ENCODE data around the gene RALB. TPM values are rescaled to one million over a fixed set of nuclear protein-coding genes. Genes with fewer than 3 reads are reported as not detected.
"Not testable (repeated sequence)": the region's sequence is repeated elsewhere in the genome, so short reads cannot be mapped to it uniquely, and the experiment has no call there.

The RALB gene
- total RNA-seq, 1 donor from 2014 or later = 21.7 TPM

DNA sequence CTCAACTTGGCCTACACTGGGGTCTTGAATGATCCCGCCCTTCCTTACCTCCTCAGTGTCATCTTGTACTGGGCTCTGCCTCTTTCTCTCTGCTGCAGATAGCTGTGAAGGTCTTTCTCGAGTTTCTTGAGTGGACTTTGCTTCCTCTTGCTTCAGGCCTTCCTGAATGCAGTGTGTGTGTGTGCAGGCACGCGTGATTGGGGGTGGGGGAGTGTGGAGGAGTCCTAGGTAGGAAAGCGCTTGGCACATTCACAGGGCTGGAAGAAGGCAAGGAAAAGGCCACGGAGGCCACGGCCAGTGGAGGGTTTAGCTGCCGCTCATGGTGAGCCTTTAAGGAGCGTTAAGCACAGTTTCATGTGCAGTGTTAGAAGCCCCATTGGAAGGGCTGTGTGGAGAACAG, 5.5 kb downstream of the RALB start:
- no peaks in the 10 kb centered on the region for H3K27me3 ChIP-seq
- intact Hi-C loops (cut with DNase I) = loop anchor here (10.0 kb wide), 2 partner anchors 427 to 1387 kb away; partner anchors contain the start of gene CLASP1
- no peak overlapping the region for H3K4me3 ChIP-seq
- TF ChIP-seq, protein P1, sequence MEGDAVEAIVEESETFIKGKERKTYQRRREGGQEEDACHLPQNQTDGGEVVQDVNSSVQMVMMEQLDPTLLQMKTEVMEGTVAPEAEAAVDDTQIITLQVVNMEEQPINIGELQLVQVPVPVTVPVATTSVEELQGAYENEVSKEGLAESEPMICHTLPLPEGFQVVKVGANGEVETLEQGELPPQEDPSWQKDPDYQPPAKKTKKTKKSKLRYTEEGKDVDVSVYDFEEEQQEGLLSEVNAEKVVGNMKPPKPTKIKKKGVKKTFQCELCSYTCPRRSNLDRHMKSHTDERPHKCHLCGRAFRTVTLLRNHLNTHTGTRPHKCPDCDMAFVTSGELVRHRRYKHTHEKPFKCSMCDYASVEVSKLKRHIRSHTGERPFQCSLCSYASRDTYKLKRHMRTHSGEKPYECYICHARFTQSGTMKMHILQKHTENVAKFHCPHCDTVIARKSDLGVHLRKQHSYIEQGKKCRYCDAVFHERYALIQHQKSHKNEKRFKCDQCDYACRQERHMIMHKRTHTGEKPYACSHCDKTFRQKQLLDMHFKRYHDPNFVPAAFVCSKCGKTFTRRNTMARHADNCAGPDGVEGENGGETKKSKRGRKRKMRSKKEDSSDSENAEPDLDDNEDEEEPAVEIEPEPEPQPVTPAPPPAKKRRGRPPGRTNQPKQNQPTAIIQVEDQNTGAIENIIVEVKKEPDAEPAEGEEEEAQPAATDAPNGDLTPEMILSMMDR (IDR thresholded peaks at IDR 0.05) = no peak
- no peak for DNase-seq (ENCODE audit: low spot score in 2 of 2)
- H3K4me1 ChIP-seq = peaks cover 0 to 3% of the 10 kb centered on the region in 2 donors
- no peaks in the 10 kb centered on the region for H3K9me3 ChIP-seq
- no peak overlapping the region for H3K27ac ChIP-seq
- no peaks in the 10 kb centered on the region for H3K36me3 ChIP-seq

DNA sequence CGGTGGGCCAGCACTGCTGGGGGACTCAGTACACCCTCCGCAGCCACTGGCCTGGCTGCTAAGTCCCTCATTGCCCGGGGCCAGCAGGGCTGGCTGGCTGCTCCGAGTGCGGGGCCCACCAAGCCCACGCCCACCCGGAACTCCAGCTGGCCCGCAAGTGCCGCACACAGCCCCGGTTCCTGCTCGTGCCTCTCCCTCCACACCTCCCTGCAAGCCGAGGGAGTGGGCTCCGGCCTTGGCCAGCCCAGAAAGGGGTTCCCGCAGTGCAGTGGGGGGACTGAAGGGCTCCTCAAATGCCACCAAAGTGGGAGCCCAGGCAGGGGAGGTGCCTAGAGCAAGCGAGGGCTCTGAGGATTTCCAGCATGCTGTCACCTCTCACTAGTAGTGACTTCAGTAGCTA, 7.3 kb downstream of the RALB start:
- not testable (repeated sequence) for H3K9me3 ChIP-seq; H3K4me3 ChIP-seq; H3K27ac ChIP-seq; DNase-seq (ENCODE audit: low spot score in 2 of 2); H3K27me3 ChIP-seq; H3K36me3 ChIP-seq; H3K4me1 ChIP-seq
- intact Hi-C loops (cut with DNase I) = loop anchor here (10.0 kb wide), 2 partner anchors 425 to 1385 kb away; partner anchors contain the start of gene CLASP1

DNA sequence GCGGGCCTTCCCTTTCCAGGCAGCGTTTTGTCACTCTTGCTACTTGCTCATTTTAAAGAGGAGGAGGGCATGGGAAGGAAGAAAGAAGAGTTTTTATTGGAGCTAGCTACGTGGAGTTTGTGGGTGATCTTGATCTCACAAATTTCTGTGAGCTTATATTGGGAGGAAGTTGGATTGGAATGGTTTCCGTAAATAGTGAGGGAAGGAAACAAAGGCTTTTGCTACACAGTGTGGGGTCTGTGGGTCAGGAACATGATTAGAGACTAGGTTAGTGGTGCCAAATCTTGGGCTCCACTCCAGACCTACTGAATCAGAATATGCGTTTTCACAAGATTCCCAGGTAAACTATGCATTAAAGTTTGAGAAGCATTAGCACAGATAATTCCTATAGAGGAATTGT, 8.1 kb downstream of the RALB start:
- H3K9me3 ChIP-seq = no peaks in the 10 kb centered on the region
- intact Hi-C loops (cut with DNase I) = no loop called here
- no peak for DNase-seq (ENCODE audit: low spot score in 2 of 2)
- no peaks in the 10 kb centered on the region for H3K36me3 ChIP-seq
- H3K27ac ChIP-seq = no peak overlapping the region
- peaks cover 0 to 3% of the 10 kb centered on the region in 2 donors for H3K4me1 ChIP-seq
- H3K27me3 ChIP-seq = no peaks in the 10 kb centered on the region
- H3K4me3 ChIP-seq = no peak overlapping the region
- TF ChIP-seq, protein P1 (IDR thresholded peaks at IDR 0.05) = no peak

DNA sequence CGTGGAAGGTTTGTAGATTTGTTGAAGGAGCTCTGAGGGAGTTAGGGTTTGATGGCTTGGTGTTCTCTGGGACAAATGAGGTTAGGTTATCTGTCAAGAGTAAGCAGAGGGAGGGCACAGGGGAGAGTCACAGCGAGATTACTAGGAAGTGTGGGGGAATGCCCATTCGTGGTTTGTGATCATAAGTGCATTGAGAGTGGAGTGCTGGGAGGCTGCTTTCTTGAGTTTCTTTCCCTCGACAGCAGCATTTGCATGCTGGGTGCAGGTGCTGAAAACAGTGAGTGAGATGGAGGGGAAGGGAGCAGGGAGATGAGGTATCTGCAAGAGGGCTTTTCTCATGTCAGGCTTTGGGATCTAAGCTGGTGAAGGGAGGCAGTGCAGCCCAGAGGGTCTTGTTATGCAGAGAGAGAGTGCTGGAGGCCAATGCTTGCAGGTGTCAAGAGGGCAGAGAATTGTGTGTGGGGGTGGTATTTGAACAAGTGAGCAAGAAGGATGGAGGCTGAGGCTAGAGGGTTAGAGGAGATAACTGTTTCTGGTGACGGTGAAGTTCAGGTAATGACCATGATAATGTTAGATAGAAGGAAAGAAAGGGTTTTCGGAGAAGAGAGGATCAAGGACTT, 8.8 kb downstream of the RALB start:
- no peak overlapping the region for H3K27ac ChIP-seq
- intact Hi-C loops (cut with DNase I) = no loop called here
- H3K4me3 ChIP-seq = no peak overlapping the region
- peaks cover 0 to 3% of the 10 kb centered on the region in 2 donors for H3K4me1 ChIP-seq
- H3K36me3 ChIP-seq = no peaks in the 10 kb centered on the region
- no peak for DNase-seq (ENCODE audit: low spot score in 2 of 2)
- H3K9me3 ChIP-seq = no peaks in the 10 kb centered on the region
- no peaks in the 10 kb centered on the region for H3K27me3 ChIP-seq
- TF ChIP-seq, protein P1 (IDR thresholded peaks at IDR 0.05) = no peak

DNA sequence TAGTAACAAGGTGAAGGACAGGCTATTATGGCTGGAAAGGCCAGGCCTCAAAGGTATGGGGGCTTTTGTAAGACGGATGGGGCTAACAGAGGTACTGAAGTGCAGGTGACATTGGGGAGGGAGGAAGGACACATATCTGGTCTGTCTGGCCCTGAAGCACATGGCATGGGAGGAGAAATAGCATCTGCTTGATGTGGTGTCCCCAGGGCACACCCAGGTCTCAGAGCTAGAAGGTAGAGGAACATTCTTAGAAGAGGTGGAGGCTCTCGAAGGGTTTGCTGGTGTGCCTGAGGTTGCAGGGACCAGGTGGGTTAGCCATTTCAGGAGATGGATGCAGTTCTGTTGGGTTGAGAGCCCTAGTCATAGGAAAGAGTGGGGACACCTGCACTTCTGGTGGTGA, 9.5 kb downstream of the RALB start:
- H3K9me3 ChIP-seq = no peaks in the 10 kb centered on the region
- no peak overlapping the region for H3K4me3 ChIP-seq
- H3K27ac ChIP-seq = no peak overlapping the region
- H3K4me1 ChIP-seq = peaks cover 0 to 3% of the 10 kb centered on the region in 2 donors
- TF ChIP-seq, protein P1 (IDR thresholded peaks at IDR 0.05) = no peak
- intact Hi-C loops (cut with DNase I) = no loop called here
- DNase-seq (ENCODE audit: low spot score in 2 of 2) = no peak
- no peaks in the 10 kb centered on the region for H3K36me3 ChIP-seq
- H3K27me3 ChIP-seq = no peaks in the 10 kb centered on the region

DNA sequence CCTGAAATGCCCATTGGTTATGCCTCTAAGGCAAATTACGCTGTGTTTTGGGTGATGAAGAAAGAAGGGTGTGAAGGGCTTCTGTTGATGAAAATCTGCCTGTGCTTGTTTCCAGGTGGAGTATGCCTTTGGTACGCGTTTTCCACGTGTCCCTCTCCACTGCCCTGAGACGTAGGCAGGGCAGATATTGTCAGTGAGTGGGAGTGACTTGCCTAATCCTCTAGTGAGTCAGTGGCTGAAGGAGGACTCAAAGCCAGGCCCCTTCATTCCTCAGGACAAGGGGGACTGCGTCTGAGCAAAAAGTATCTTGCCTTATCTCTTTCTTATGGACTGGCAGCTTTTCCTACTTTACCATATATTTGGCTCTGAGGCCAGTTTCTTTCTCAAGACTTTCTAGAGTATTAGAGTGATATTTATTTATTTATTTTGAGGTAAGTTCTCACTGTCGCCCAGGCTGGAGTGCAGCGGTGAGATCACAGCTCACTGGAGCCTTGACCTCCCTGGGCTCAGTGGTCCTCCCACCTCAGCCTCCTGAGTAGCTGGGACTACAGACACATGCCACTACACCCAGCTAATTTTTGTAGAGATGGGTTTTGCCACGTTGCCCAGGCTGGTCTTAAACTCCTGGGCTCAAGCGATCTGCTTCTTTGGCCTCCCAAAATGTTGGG, 10.2 kb downstream of the RALB start:
- Histone ChIP-seq H3K4me1 (no peaks in the 10 kb centered on the region), H3K27ac (no peak overlapping the region), H3K27me3 (no peaks in the 10 kb centered on the region), H3K9me3 (no peaks in the 10 kb centered on the region), H3K4me3 (no peak overlapping the region), H3K36me3 (no peaks in the 10 kb centered on the region)
- TF ChIP-seq, protein P1 (IDR thresholded peaks at IDR 0.05) = no peak
- intact Hi-C loops (cut with DNase I) = no loop called here
- DNase-seq (ENCODE audit: low spot score in 2 of 2) = no peak
